Fibroblast of pulmonary artery (primary cell): Measurements from ENCODE around the gene KIF3A.

ENCODE experiments used
- DNase-seq: peaks from one replicate; pipeline ENCODE4 v3.0.0-alpha.2; 2010; ENCODE audit warnings: low read depth
- H3K4me3 ChIP-seq: replicated peaks from 2 replicates; pipeline ENCODE4 v1.5.1; 2011; ENCODE audit warnings: low read depth, mild to moderate bottlenecking, control low read depth, low read length, moderate library complexity
- TF ChIP-seq, protein P1 (sequence below): IDR thresholded peaks from 2 replicates; pipeline ENCODE4 v1.5.1; 2011; ENCODE audit warnings: mild to moderate bottlenecking, control low read depth, low read length, inconsistent platforms; ENCODE audit errors: missing control alignments

KIF3A gene

DNA sequence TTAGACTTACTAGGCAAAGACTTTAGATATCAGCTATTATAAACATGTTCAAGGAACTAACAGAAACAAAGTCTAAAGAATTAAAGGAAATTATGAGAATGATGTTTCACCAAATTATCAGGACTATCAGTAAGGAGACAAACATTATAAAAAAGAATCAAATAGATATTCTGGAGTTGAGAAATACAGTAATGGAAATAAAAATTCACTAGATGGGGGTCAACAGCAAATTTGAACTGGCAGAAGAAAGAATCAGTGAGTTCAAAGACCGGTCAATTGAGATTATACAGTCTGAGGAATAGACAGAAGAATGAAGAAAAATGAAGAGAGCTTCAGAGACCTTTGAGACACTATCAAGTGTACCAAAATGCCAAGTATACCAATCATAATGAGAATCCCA lies 89.0 kb downstream of the KIF3A start:
- TF ChIP-seq, protein P1, sequence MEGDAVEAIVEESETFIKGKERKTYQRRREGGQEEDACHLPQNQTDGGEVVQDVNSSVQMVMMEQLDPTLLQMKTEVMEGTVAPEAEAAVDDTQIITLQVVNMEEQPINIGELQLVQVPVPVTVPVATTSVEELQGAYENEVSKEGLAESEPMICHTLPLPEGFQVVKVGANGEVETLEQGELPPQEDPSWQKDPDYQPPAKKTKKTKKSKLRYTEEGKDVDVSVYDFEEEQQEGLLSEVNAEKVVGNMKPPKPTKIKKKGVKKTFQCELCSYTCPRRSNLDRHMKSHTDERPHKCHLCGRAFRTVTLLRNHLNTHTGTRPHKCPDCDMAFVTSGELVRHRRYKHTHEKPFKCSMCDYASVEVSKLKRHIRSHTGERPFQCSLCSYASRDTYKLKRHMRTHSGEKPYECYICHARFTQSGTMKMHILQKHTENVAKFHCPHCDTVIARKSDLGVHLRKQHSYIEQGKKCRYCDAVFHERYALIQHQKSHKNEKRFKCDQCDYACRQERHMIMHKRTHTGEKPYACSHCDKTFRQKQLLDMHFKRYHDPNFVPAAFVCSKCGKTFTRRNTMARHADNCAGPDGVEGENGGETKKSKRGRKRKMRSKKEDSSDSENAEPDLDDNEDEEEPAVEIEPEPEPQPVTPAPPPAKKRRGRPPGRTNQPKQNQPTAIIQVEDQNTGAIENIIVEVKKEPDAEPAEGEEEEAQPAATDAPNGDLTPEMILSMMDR: no peak
- DNase-seq: no peak
- no peak overlapping the region for H3K4me3 ChIP-seq

GRCh38 chr5:132647473-132647872 lies 89.9 kb downstream of the KIF3A start:
- DNase-seq: no peak
- no peak overlapping the region for H3K4me3 ChIP-seq
- TF ChIP-seq, protein P1: no peak

- TF ChIP-seq, protein P1: no peak
- DNase-seq: no peak
- H3K4me3 ChIP-seq: no peak overlapping the region
Observed at GRCh38 chr5:132646583-132647266, 90.6 kb downstream of the KIF3A start.

DNA sequence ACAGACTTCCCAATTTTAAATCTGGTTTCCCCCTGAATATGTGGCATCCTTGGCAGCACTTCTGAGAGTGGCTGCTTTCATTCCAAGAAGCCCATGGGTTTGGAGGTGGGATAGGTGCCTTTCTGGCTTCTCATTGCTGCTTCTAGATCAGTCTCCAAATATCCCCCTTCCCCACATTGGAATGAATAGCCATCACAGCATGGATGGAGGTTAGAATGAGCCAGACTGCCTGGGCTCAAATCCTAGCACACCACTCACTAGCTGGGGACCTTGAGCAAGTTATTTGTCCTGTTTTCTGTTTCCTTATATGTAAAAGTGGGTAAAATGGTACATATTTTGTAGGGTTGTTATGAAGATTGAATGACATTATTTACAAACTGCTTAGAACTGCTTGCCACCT lies 93.2 kb downstream of the KIF3A start:
- DNase-seq: no peak
- TF ChIP-seq, protein P1: no peak
- H3K4me3 ChIP-seq: no peak overlapping the region
